SK-N-SH (cell line): ENCODE measurements around the gene MYO3A. TPM values are rescaled to one million over a fixed set of nuclear protein-coding genes. Genes with fewer than 3 reads are reported as not detected.

Experiments used
- CTCF ChIA-PET: fragments of 300-600, 350-600 bp; formaldehyde crosslinking; extraction: SDS; loops from one replicate; lab custom pipeline; 2021; lab: Yijun Ruan, JAX
- POLR2A ChIA-PET: fragments of 350-600 bp; sonication (Branson Sonifier 250); formaldehyde crosslinking; extraction: SDS; loops from one replicate; lab custom pipeline; 2020; ENCODE audit warnings: antibody characterized with exemption, inconsistent platforms; lab: Yijun Ruan, JAX
- DNase-seq: peaks from one replicate; pipeline ENCODE4 v3.0.0; 2012
- H2AFZ ChIP-seq: fragments of 200-600 bp; sonication (generic); 2 replicates; pipeline ENCODE4 v1.8.1; 2016; ENCODE audit warnings: antibody characterized with exemption, mild to moderate bottlenecking, low read depth
- H3F3A ChIP-seq: fragments of 200-600 bp; sonication (generic); replicated peaks from 2 replicates; pipeline ENCODE3; 2016; ENCODE audit warnings: antibody characterized with exemption, mild to moderate bottlenecking; ENCODE audit not compliant: insufficient read depth
- H3K27ac ChIP-seq, 2 experiments: fragments of 200-500 bp in 1 of 2; fragments of 200-600 bp in 1 of 2; sonication (Bioruptor generic) in 1 of 2; sonication (generic), shearing (Covaris generic) in 1 of 2; 2 replicates each; pipeline versions ENCODE4 v1.5.1 to v1.6.1; 2014 to 2016; ENCODE audit warnings: low read depth in 2 of 2, inconsistent platforms in 1 of 2, low read length in 1 of 2, mild to moderate bottlenecking in 1 of 2, mixed read lengths in 1 of 2
- H3K27me3 ChIP-seq: fragments of 200-600 bp; sonication (generic), shearing (Covaris generic); 2 replicates; pipeline ENCODE4 v1.6.1; 2016; ENCODE audit warnings: mixed run types; ENCODE audit not compliant: insufficient read depth
- H3K36me3 ChIP-seq, 2 experiments: fragments of 200-500 bp in 1 of 2; fragments of 200-600 bp in 1 of 2; sonication (Bioruptor generic) in 1 of 2; sonication (generic) in 1 of 2; replicated peaks in 1 of 2; 2 replicates each; pipeline versions ENCODE3 to v1.5.1; 2014 to 2016; ENCODE audit warnings: low read length in 1 of 2, mild to moderate bottlenecking in 1 of 2; ENCODE audit not compliant: insufficient read depth in 2 of 2, control insufficient read depth in 1 of 2
- H3K4me1 ChIP-seq, 2 experiments: fragments of 200-500 bp in 1 of 2; fragments of 200-600 bp in 1 of 2; sonication (Bioruptor generic) in 1 of 2; sonication (generic), shearing (Covaris generic) in 1 of 2; 2 replicates each; pipeline versions ENCODE4 v1.5.1 to v1.6.1; 2014 to 2016; ENCODE audit warnings: low read depth in 1 of 2, low read length in 1 of 2, mixed run types in 1 of 2; ENCODE audit not compliant: insufficient read depth in 2 of 2, control insufficient read depth in 1 of 2
- H3K4me2 ChIP-seq: fragments of 200-600 bp; sonication (generic), shearing (Covaris generic); 2 replicates; pipeline ENCODE4 v1.6.1; 2017; ENCODE audit warnings: mixed run types
- H3K4me3 ChIP-seq, 2 experiments: fragments of 200-500 bp in 1 of 2; fragments of 200-600 bp in 1 of 2; sonication (Bioruptor generic) in 1 of 2; sonication (generic), shearing (Covaris generic) in 1 of 2; 2 replicates each; pipeline versions ENCODE4 v1.5.1 to v1.8.1; 2014 to 2016; ENCODE audit warnings: low read depth in 2 of 2, inconsistent platforms in 1 of 2, low read length in 1 of 2, mild to moderate bottlenecking in 1 of 2, mixed read lengths in 1 of 2, moderate library complexity in 1 of 2
- H3K79me2 ChIP-seq: fragments of 200-600 bp; sonication (generic); 2 replicates; pipeline ENCODE4 v1.8.1; 2017; ENCODE audit warnings: mild to moderate bottlenecking; ENCODE audit not compliant: insufficient read depth
- H3K9ac ChIP-seq: fragments of 200-600 bp; sonication (generic); 2 replicates; pipeline ENCODE4 v1.6.1; 2017; ENCODE audit warnings: mixed run types
- H3K9me2 ChIP-seq: fragments of 200-600 bp; sonication (generic); 2 replicates; pipeline ENCODE4 v1.6.1; 2017; ENCODE audit warnings: mixed run types
- H3K9me3 ChIP-seq: fragments of 200-600 bp; sonication (generic); 2 replicates; pipeline ENCODE4 v1.6.1; 2017; ENCODE audit warnings: mixed run types, mild to moderate bottlenecking, moderate library complexity
- H4K20me1 ChIP-seq: fragments of 200-600 bp; sonication (generic); 2 replicates; pipeline ENCODE4 v1.6.1; 2017; ENCODE audit warnings: mild to moderate bottlenecking, mixed run types; ENCODE audit not compliant: insufficient read depth
- EP300 ChIP-seq, 2 experiments: IDR thresholded peaks; 2 replicates each; pipeline versions ENCODE4 v1.4.0 to v1.6.1; 2012; ENCODE audit warnings: borderline replicate concordance in 1 of 2, low read depth in 1 of 2, low read length in 1 of 2
- EZH2phosphoT487 ChIP-seq: fragments of 200-600 bp; sonication (generic); IDR thresholded peaks from 2 replicates; pipeline ENCODE4 v1.6.1; 2017; ENCODE audit warnings: low read depth, mixed run types, mild to moderate bottlenecking, antibody characterized with exemption, moderate library complexity, borderline replicate concordance
- JUND ChIP-seq: IDR thresholded peaks from 2 replicates; pipeline ENCODE4 v1.4.0; 2012
- MEF2A ChIP-seq: IDR thresholded peaks from 2 replicates; pipeline ENCODE4 v1.4.0; 2012; ENCODE audit warnings: low read depth, borderline replicate concordance
- RCOR1 ChIP-seq: fragments of 150-350 bp; IDR thresholded peaks from 2 replicates; pipeline ENCODE4 v1.6.1; 2017; ENCODE audit warnings: antibody characterized with exemption, low read length
- TEAD4 ChIP-seq: IDR thresholded peaks from 2 replicates; pipeline ENCODE4 v1.4.0; 2012; ENCODE audit warnings: mild to moderate bottlenecking, borderline replicate concordance; ENCODE audit not compliant: insufficient read depth
- ZBTB33 ChIP-seq: IDR thresholded peaks from 2 replicates; pipeline ENCODE4 v1.4.0; 2012; ENCODE audit warnings: low read depth, borderline replicate concordance
- WGBS: methylation state at CpG from one replicate; pipeline ENCODE4 v1.1.6; 2017; ENCODE audit warnings: low lambda C conversion rate; 5-methylcytosine and 5-hydroxymethylcytosine counted together
- polyA plus RNA-seq, 3 experiments: library from polyadenylated mRNA; depleted of rRNA; stranded (reverse); fragments of >200 nt; gene quantifications; 2 replicates each; pipeline ENCODE4 v1.2.3, GENCODE V29; 2012
- TF ChIP-seq, protein P1 (sequence below): IDR thresholded peaks from 2 replicates; pipeline ENCODE4 v1.6.1; 2012; ENCODE audit warnings: mild to moderate bottlenecking, low read depth, low read length, moderate library complexity
- TF ChIP-seq, protein P2 (sequence below): IDR thresholded peaks from 2 replicates; pipeline ENCODE4; 2012
- TF ChIP-seq, protein P3 (sequence below): fragments of 200-600 bp; sonication (generic); IDR thresholded peaks from 2 replicates; pipeline ENCODE4 v1.6.1; 2017; ENCODE audit warnings: antibody characterized with exemption, mild to moderate bottlenecking, moderate library complexity

The MYO3A gene
- polyA plus RNA-seq, 1 of the 3 experiments (the other 2 are of a cell fraction) = not detected

DNA sequence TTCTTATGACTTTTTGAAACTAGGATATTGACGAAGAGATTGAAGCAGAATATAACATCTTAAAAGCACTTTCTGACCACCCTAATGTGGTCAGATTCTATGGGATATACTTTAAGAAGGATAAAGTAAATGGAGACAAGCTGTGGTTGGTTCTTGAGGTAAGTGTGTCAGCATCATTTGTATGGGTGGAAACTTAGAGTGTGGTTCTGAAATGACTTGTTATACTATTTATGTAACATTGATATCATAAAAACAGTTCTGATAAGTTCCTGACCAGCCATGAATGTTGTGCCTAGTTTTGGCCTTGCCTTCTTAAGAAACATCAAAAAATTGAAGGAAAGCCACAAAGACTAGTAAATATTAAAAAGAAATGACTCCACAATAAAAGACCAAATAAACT is 20.8 kb downstream of the MYO3A start:
- no peaks in the 10 kb centered on the region for H3K4me1 ChIP-seq
- no peak for TF ChIP-seq JUND
- TF ChIP-seq, protein P1, sequence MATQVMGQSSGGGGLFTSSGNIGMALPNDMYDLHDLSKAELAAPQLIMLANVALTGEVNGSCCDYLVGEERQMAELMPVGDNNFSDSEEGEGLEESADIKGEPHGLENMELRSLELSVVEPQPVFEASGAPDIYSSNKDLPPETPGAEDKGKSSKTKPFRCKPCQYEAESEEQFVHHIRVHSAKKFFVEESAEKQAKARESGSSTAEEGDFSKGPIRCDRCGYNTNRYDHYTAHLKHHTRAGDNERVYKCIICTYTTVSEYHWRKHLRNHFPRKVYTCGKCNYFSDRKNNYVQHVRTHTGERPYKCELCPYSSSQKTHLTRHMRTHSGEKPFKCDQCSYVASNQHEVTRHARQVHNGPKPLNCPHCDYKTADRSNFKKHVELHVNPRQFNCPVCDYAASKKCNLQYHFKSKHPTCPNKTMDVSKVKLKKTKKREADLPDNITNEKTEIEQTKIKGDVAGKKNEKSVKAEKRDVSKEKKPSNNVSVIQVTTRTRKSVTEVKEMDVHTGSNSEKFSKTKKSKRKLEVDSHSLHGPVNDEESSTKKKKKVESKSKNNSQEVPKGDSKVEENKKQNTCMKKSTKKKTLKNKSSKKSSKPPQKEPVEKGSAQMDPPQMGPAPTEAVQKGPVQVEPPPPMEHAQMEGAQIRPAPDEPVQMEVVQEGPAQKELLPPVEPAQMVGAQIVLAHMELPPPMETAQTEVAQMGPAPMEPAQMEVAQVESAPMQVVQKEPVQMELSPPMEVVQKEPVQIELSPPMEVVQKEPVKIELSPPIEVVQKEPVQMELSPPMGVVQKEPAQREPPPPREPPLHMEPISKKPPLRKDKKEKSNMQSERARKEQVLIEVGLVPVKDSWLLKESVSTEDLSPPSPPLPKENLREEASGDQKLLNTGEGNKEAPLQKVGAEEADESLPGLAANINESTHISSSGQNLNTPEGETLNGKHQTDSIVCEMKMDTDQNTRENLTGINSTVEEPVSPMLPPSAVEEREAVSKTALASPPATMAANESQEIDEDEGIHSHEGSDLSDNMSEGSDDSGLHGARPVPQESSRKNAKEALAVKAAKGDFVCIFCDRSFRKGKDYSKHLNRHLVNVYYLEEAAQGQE = no peak
- TF ChIP-seq, protein P2, sequence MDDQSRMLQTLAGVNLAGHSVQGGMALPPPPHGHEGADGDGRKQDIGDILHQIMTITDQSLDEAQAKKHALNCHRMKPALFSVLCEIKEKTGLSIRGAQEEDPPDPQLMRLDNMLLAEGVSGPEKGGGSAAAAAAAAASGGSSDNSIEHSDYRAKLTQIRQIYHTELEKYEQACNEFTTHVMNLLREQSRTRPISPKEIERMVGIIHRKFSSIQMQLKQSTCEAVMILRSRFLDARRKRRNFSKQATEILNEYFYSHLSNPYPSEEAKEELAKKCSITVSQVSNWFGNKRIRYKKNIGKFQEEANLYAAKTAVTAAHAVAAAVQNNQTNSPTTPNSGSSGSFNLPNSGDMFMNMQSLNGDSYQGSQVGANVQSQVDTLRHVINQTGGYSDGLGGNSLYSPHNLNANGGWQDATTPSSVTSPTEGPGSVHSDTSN = no peak
- no peak for TF ChIP-seq ZBTB33
- no peak for TF ChIP-seq EZH2phosphoT487
- TF ChIP-seq MEF2A = no peak
- no peak for TF ChIP-seq TEAD4
- TF ChIP-seq, protein P3, sequence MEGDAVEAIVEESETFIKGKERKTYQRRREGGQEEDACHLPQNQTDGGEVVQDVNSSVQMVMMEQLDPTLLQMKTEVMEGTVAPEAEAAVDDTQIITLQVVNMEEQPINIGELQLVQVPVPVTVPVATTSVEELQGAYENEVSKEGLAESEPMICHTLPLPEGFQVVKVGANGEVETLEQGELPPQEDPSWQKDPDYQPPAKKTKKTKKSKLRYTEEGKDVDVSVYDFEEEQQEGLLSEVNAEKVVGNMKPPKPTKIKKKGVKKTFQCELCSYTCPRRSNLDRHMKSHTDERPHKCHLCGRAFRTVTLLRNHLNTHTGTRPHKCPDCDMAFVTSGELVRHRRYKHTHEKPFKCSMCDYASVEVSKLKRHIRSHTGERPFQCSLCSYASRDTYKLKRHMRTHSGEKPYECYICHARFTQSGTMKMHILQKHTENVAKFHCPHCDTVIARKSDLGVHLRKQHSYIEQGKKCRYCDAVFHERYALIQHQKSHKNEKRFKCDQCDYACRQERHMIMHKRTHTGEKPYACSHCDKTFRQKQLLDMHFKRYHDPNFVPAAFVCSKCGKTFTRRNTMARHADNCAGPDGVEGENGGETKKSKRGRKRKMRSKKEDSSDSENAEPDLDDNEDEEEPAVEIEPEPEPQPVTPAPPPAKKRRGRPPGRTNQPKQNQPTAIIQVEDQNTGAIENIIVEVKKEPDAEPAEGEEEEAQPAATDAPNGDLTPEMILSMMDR = no peak
- TF ChIP-seq RCOR1 = no peak
- TF ChIP-seq EP300 (IDR thresholded peaks at IDR 0.05; ENCODE audit: borderline replicate concordance in 1 of 2, low read depth in 1 of 2, low read length in 1 of 2) = no peak
- no peaks in the 10 kb centered on the region for H3K27me3 ChIP-seq
- no peaks in the 10 kb centered on the region for H3K36me3 ChIP-seq
- no peak overlapping the region for H3K4me2 ChIP-seq
- H3K4me3 ChIP-seq = no peak overlapping the region
- H2AFZ ChIP-seq = no peak overlapping the region
- no peak overlapping the region for H3K27ac ChIP-seq
- no peaks in the 10 kb centered on the region for H3K79me2 ChIP-seq
- no peaks in the 10 kb centered on the region; the same call in 1 of the 2 replicates for H3K9me3 ChIP-seq
- no peak overlapping the region for H3K9ac ChIP-seq
- no peaks in the 10 kb centered on the region for H3F3A ChIP-seq
- WGBS = 0% methylated on average over 1 of the region's 1 CpG
- POLR2A ChIA-PET = no interaction called here
- H3K9me2 ChIP-seq = no peaks in the 10 kb centered on the region
- DNase-seq = no peak
- no peaks in the 10 kb centered on the region for H4K20me1 ChIP-seq
- CTCF ChIA-PET = no interaction called here
